Caco-2 (cell line): Measurements from ENCODE around the gene TTN. TPM values are rescaled to one million over a fixed set of nuclear protein-coding genes. Genes with fewer than 3 reads are reported as not detected.

Experiments used
- BruUV-seq: library from RNA; stranded (reverse); fragments of 400-500 nt; replicated peaks from 2 replicates; lab custom pipeline; 2021; lab: Mats Ljungman, UMichigan
- CTCF ChIA-PET: fragments of 300-600 bp; sonication (Branson Sonifier 250); formaldehyde crosslinking; loops from one replicate; lab custom pipeline; 2022; ENCODE audit warnings: antibody characterized with exemption; lab: Charles Lee
- POLR2A ChIA-PET: fragments of 300-600 bp; sonication (Branson Sonifier 250); formaldehyde crosslinking; loops from one replicate; lab custom pipeline; 2022; ENCODE audit warnings: antibody characterized with exemption; lab: Charles Lee
- DNase-seq, 2 experiments: peaks; one replicate each; pipeline versions ENCODE4 v3.0.0 to v3.0.0-alpha.2; 2020 to 2022
- H3K27me3 ChIP-seq: replicated peaks from 2 replicates; pipeline ENCODE4 v1.6.0; 2011; ENCODE audit warnings: low read length; ENCODE audit not compliant: control insufficient read depth, insufficient read depth
- H3K36me3 ChIP-seq: 2 replicates; pipeline ENCODE4 v1.5.1; 2011; ENCODE audit warnings: low read length; ENCODE audit not compliant: control insufficient read depth, insufficient read depth
- H3K4me1 ChIP-seq: fragments of 250-450 bp; sonication (Bioruptor Pico); 2 replicates; pipeline ENCODE4 v1.5.1; 2020; ENCODE audit warnings: mild to moderate bottlenecking
- H3K4me3 ChIP-seq: 2 replicates; pipeline ENCODE4 v1.5.1; 2011; ENCODE audit warnings: low read depth, mild to moderate bottlenecking, control low read depth, low read length
- H3K9me3 ChIP-seq: fragments of 250-450 bp; sonication (Bioruptor Pico); 2 replicates; pipeline ENCODE4 v1.5.1; 2020; ENCODE audit warnings: mild to moderate bottlenecking, moderate library complexity
- H3K27ac Mint-ChIP-seq: one replicate; pipeline ENCODE4 v1.8.0; 2022; ENCODE audit warnings: mixed read lengths; ENCODE audit not compliant: unreplicated experiment
- H3K27me3 Mint-ChIP-seq: one replicate; pipeline ENCODE4 v1.8.0; 2022; ENCODE audit warnings: mixed read lengths; ENCODE audit not compliant: insufficient read depth, unreplicated experiment
- H3K36me3 Mint-ChIP-seq: one replicate; pipeline ENCODE4 v1.8.0; 2022; ENCODE audit warnings: mild to moderate bottlenecking, mixed read lengths; ENCODE audit not compliant: insufficient read depth, unreplicated experiment
- H3K4me1 Mint-ChIP-seq: one replicate; pipeline ENCODE4 v1.8.0; 2022; ENCODE audit warnings: low read depth, mixed read lengths; ENCODE audit not compliant: unreplicated experiment
- H3K4me3 Mint-ChIP-seq: one replicate; pipeline ENCODE4 v1.8.0; 2022; ENCODE audit warnings: mild to moderate bottlenecking, moderate library complexity, mixed read lengths; ENCODE audit not compliant: unreplicated experiment
- H3K9me3 Mint-ChIP-seq: one replicate; pipeline ENCODE4 v1.8.0; 2022; ENCODE audit warnings: mixed read lengths; ENCODE audit not compliant: unreplicated experiment
- CTCF ChIP-seq, 2 experiments: fragments of 200-600 bp in 1 of 2; IDR thresholded peaks; 1 replicate in 1 of 2; 2 replicates in 1 of 2; pipeline versions ENCODE4 v1.5.1 to v1.8.0; 2011 to 2022; ENCODE audit warnings: antibody characterized with exemption in 1 of 2, control low read depth in 1 of 2, inconsistent platforms in 1 of 2, low read depth in 1 of 2, low read length in 1 of 2, mild to moderate bottlenecking in 1 of 2, moderate library complexity in 1 of 2; ENCODE audit not compliant: insufficient read depth in 1 of 2, severe bottlenecking in 1 of 2, unreplicated experiment in 1 of 2
- intact Hi-C: fragments of 100-400 bp; cut with micrococcal nuclease; formaldehyde crosslinking; loops from one replicate; pipeline ENCODE4 v1.10.0; 2022; ENCODE audit not compliant: unreplicated experiment
- total RNA-seq: library from RNA; stranded (reverse); gene quantifications from 2 replicates; pipeline ENCODE4 v1.2.3, GENCODE V29; 2022

The TTN gene
- total RNA-seq, 1 experiment from 2014 or later, result 9.3 TPM

GRCh38 chr2:178502751-178503150, 304.5 kb downstream of the TTN start:
- POLR2A ChIA-PET, result no interaction called here
- Histone ChIP-seq H3K36me3 (no peaks in the 10 kb centered on the region; the same call in 1 of the 2 replicates), H3K27me3 (no peaks in the 10 kb centered on the region), H3K4me1 (no peaks in the 10 kb centered on the region), H3K9me3 (no peaks in the 10 kb centered on the region), H3K4me3 (no peak overlapping the region)
- no peaks in the 10 kb centered on the region for H3K27me3 Mint-ChIP-seq
- intact Hi-C loops, result no loop called here
- CTCF ChIA-PET, result no interaction called here
- H3K27ac Mint-ChIP-seq, result no peak overlapping the region
- peaks cover 22% of the 10 kb centered on the region for H3K36me3 Mint-ChIP-seq
- no TSS peak for BruUV-seq
- no peak for DNase-seq
- TF ChIP-seq CTCF (IDR thresholded peaks at IDR 0.05; ENCODE audit: insufficient read depth in 1 of 2, low read depth in 1 of 2, low read length in 1 of 2, severe bottlenecking in 1 of 2, unreplicated experiment in 1 of 2), result no peak
- H3K4me1 Mint-ChIP-seq, result no peaks in the 10 kb centered on the region
- no peaks in the 10 kb centered on the region for H3K9me3 Mint-ChIP-seq
- H3K4me3 Mint-ChIP-seq, result no peak overlapping the region

- no peaks in the 10 kb centered on the region for H3K27me3 Mint-ChIP-seq
- Histone ChIP-seq H3K36me3 (no peaks in the 10 kb centered on the region; the same call in 1 of the 2 replicates), H3K4me3 (no peak overlapping the region), H3K27me3 (no peaks in the 10 kb centered on the region), H3K4me1 (no peaks in the 10 kb centered on the region), H3K9me3 (no peaks in the 10 kb centered on the region)
- no peak for TF ChIP-seq CTCF (IDR thresholded peaks at IDR 0.05; ENCODE audit: insufficient read depth in 1 of 2, low read depth in 1 of 2, low read length in 1 of 2, severe bottlenecking in 1 of 2, unreplicated experiment in 1 of 2)
- no peaks in the 10 kb centered on the region for H3K4me1 Mint-ChIP-seq
- CTCF ChIA-PET, result no interaction called here
- no TSS peak for BruUV-seq
- no peaks in the 10 kb centered on the region for H3K9me3 Mint-ChIP-seq
- no peak for DNase-seq
- no peak overlapping the region for H3K4me3 Mint-ChIP-seq
- intact Hi-C loops, result no loop called here
- peaks cover 29% of the 10 kb centered on the region for H3K36me3 Mint-ChIP-seq
- H3K27ac Mint-ChIP-seq, result no peak overlapping the region
- POLR2A ChIA-PET, result no interaction called here
These were observed 307.6 kb downstream of the TTN start for GRCh38 chr2:178499640-178500039.

- TF ChIP-seq CTCF (IDR thresholded peaks at IDR 0.05; ENCODE audit: insufficient read depth in 1 of 2, low read depth in 1 of 2, low read length in 1 of 2, severe bottlenecking in 1 of 2, unreplicated experiment in 1 of 2), result no peak
- Mint-ChIP-seq H3K27ac (no peak overlapping the region), H3K4me1 (no peaks in the 10 kb centered on the region), H3K4me3 (no peak overlapping the region), H3K36me3 (peaks cover 34% of the 10 kb centered on the region), H3K27me3 (no peaks in the 10 kb centered on the region), H3K9me3 (no peaks in the 10 kb centered on the region)
- no peak for DNase-seq
- Histone ChIP-seq H3K36me3 (no peaks in the 10 kb centered on the region; the same call in 1 of the 2 replicates), H3K9me3 (no peaks in the 10 kb centered on the region), H3K4me1 (no peaks in the 10 kb centered on the region), H3K4me3 (no peak overlapping the region), H3K27me3 (no peaks in the 10 kb centered on the region)
- intact Hi-C loops, result no loop called here
- ChIA-PET POLR2A (no interaction called here), CTCF (no interaction called here)
- no TSS peak for BruUV-seq
These were observed 309.1 kb downstream of the TTN start for GRCh38 chr2:178498137-178498536.
